GM23338 (cell line): ENCODE data around the gene NTM.

Source experiments
- JUNB ChIP-seq: IDR thresholded peaks from one replicate; pipeline ENCODE4 v1.6.1; 2016; ENCODE audit warnings: antibody characterized with exemption; ENCODE audit not compliant: unreplicated experiment
- POLR2AphosphoS5 ChIP-seq: IDR thresholded peaks from 2 replicates; pipeline ENCODE4 v1.6.1; 2016; ENCODE audit warnings: antibody characterized with exemption, low read depth
- TF ChIP-seq, protein P1 (sequence below), 2 experiments: fragments of 200-600 bp in 1 of 2; sonication (generic) in 1 of 2; conservative IDR thresholded peaks; 2 replicates each; pipeline versions ENCODE4 v1.5.1 to v1.6.1; 2016 to 2017; ENCODE audit warnings: antibody characterized with exemption in 2 of 2, low read depth in 2 of 2, mild to moderate bottlenecking in 2 of 2, moderate library complexity in 1 of 2
- TF ChIP-seq, protein P2 (sequence below): IDR thresholded peaks from one replicate; pipeline ENCODE4 v1.6.1; 2018; ENCODE audit warnings: antibody characterized with exemption; ENCODE audit not compliant: unreplicated experiment

DNA sequence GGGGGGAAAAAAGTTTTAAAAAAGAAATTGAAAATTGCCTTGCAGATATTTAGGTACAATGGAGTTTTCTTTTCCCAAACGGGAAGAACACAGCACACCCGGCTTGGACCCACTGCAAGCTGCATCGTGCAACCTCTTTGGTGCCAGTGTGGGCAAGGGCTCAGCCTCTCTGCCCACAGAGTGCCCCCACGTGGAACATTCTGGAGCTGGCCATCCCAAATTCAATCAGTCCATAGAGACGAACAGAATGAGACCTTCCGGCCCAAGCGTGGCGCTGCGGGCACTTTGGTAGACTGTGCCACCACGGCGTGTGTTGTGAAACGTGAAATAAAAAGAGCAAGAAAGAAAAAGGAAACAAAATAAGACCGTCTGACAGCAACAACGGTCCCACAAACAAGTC lies 964.9 kb downstream of the NTM start:
- TF ChIP-seq, protein P1, sequence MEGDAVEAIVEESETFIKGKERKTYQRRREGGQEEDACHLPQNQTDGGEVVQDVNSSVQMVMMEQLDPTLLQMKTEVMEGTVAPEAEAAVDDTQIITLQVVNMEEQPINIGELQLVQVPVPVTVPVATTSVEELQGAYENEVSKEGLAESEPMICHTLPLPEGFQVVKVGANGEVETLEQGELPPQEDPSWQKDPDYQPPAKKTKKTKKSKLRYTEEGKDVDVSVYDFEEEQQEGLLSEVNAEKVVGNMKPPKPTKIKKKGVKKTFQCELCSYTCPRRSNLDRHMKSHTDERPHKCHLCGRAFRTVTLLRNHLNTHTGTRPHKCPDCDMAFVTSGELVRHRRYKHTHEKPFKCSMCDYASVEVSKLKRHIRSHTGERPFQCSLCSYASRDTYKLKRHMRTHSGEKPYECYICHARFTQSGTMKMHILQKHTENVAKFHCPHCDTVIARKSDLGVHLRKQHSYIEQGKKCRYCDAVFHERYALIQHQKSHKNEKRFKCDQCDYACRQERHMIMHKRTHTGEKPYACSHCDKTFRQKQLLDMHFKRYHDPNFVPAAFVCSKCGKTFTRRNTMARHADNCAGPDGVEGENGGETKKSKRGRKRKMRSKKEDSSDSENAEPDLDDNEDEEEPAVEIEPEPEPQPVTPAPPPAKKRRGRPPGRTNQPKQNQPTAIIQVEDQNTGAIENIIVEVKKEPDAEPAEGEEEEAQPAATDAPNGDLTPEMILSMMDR (conservative IDR thresholded peaks at IDR 0.05; ENCODE audit: low read depth in 2 of 2), result peak in 1 of 2 experiments; percentile 18; a peak in 2 of 4 replicates
- TF ChIP-seq, protein P2, sequence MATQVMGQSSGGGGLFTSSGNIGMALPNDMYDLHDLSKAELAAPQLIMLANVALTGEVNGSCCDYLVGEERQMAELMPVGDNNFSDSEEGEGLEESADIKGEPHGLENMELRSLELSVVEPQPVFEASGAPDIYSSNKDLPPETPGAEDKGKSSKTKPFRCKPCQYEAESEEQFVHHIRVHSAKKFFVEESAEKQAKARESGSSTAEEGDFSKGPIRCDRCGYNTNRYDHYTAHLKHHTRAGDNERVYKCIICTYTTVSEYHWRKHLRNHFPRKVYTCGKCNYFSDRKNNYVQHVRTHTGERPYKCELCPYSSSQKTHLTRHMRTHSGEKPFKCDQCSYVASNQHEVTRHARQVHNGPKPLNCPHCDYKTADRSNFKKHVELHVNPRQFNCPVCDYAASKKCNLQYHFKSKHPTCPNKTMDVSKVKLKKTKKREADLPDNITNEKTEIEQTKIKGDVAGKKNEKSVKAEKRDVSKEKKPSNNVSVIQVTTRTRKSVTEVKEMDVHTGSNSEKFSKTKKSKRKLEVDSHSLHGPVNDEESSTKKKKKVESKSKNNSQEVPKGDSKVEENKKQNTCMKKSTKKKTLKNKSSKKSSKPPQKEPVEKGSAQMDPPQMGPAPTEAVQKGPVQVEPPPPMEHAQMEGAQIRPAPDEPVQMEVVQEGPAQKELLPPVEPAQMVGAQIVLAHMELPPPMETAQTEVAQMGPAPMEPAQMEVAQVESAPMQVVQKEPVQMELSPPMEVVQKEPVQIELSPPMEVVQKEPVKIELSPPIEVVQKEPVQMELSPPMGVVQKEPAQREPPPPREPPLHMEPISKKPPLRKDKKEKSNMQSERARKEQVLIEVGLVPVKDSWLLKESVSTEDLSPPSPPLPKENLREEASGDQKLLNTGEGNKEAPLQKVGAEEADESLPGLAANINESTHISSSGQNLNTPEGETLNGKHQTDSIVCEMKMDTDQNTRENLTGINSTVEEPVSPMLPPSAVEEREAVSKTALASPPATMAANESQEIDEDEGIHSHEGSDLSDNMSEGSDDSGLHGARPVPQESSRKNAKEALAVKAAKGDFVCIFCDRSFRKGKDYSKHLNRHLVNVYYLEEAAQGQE, result no peak
- TF ChIP-seq JUNB, result no peak
- no peak for TF ChIP-seq POLR2AphosphoS5
